ENCODE results near the gene ARAP1. TPM values are rescaled to one million over a fixed set of nuclear protein-coding genes. Genes with fewer than 3 reads are reported as not detected.

Gene ARAP1
- polyA plus RNA-seq, 3 donors, result 66.4 to 71.6 (median 71.3) TPM

- DNase-seq (ENCODE audit: low read depth in 3 of 3, low spot score in 2 of 3), result peak; percentile 38 to 41 (median 41)
Measured at GRCh38 chr11:72642884-72643522, 109.2 kb downstream of the ARAP1 start.

- no peak for DNase-seq (ENCODE audit: low read depth in 3 of 3, low spot score in 2 of 3)
Measured at GRCh38 chr11:72642043-72642883, 109.9 kb downstream of the ARAP1 start.

GRCh38 chr11:72641522-72642042 is 110.6 kb downstream of the ARAP1 start:
- no peak for DNase-seq (ENCODE audit: low read depth in 3 of 3, low spot score in 2 of 3)

- no peak for DNase-seq (ENCODE audit: low read depth in 3 of 3, low spot score in 2 of 3)
Measured at GRCh38 chr11:72639502-72640375, 112.5 kb downstream of the ARAP1 start.

- no peak for DNase-seq (ENCODE audit: low read depth in 3 of 3, low spot score in 2 of 3)
Measured at GRCh38 chr11:72637926-72638325, 114.3 kb downstream of the ARAP1 start.

- no peak for DNase-seq (ENCODE audit: low read depth in 3 of 3, low spot score in 2 of 3)
Measured at GRCh38 chr11:72637198-72637597, 115.0 kb downstream of the ARAP1 start.

GRCh38 chr11:72636376-72636775 is 115.8 kb downstream of the ARAP1 start:
- no peak for DNase-seq (ENCODE audit: low read depth in 3 of 3, low spot score in 2 of 3)

GRCh38 chr11:72635933-72636332 is 116.3 kb downstream of the ARAP1 start:
- DNase-seq (ENCODE audit: low read depth in 3 of 3, low spot score in 2 of 3), result no peak

GRCh38 chr11:72635309-72635915 is 116.8 kb downstream of the ARAP1 start:
- DNase-seq (ENCODE audit: low read depth in 3 of 3, low spot score in 2 of 3), result no peak

Other genes starting within 250 kb of the ARAP1 start
- gene PDE2A, start 78.0 kb downstream of the ARAP1 start, polyA plus RNA-seq (ENCODE audit: insufficient read length in 3 of 3), result 10 to 100 TPM; 13.0 to 16.5 (median 16.0) TPM
- gene STARD10, start 41.6 kb upstream of the ARAP1 start, polyA plus RNA-seq (ENCODE audit: insufficient read length in 3 of 3), result 10 to 100 TPM; 63.3 to 80.7 (median 76.1) TPM
- 10 to 100 TPM; 17.9 to 25.2 (median 20.6) TPM for gene ATG16L2, start 62.0 kb upstream of the ARAP1 start, polyA plus RNA-seq (ENCODE audit: insufficient read length in 3 of 3)